Ectodermal cell (in vitro differentiated cells): ENCODE data around the gene SAMD11.
"Not testable (repeated sequence)": the region's sequence is repeated elsewhere in the genome, so short reads cannot be mapped to it uniquely, and the experiment has no call there.

Experiments used
- H3K27ac ChIP-seq: 2 replicates; pipeline ENCODE4 v1.7.0; 2013; ENCODE audit warnings: mild to moderate bottlenecking, low read depth, low read length; ENCODE audit not compliant: insufficient read depth, poor library complexity, severe bottlenecking
- H3K27me3 ChIP-seq: 2 replicates; pipeline ENCODE4 v1.7.0; 2013; ENCODE audit warnings: mild to moderate bottlenecking, low read length; ENCODE audit not compliant: insufficient read depth, control insufficient read depth, poor library complexity, severe bottlenecking
- H3K36me3 ChIP-seq: one replicate; pipeline ENCODE4 v1.7.0; 2013; ENCODE audit warnings: low read length; ENCODE audit not compliant: control insufficient read depth, insufficient read depth
- H3K4me1 ChIP-seq: one replicate; pipeline ENCODE4 v1.7.0; 2013; ENCODE audit warnings: low read length; ENCODE audit not compliant: control insufficient read depth, insufficient read depth
- H3K4me3 ChIP-seq: 2 replicates; pipeline ENCODE4 v1.7.0; 2013; ENCODE audit warnings: low read depth, low read length, control low read depth; ENCODE audit not compliant: insufficient read depth
- H3K9me3 ChIP-seq: 2 replicates; pipeline ENCODE4 v1.7.0; 2013; ENCODE audit warnings: mild to moderate bottlenecking, low read length, moderate library complexity; ENCODE audit not compliant: control insufficient read depth
- WGBS, 2 experiments: methylation state at CpG; one replicate each; pipeline ENCODE4 v1.1.7; 2013; ENCODE audit warnings: missing lambda C conversion rate in 2 of 2; 5-methylcytosine and 5-hydroxymethylcytosine counted together

Gene SAMD11

GRCh38 chr1:980602-981395 is 57.1 kb downstream of the SAMD11 start:
- Histone ChIP-seq H3K4me3 (no peak overlapping the region), H3K9me3 (no peaks in the 10 kb centered on the region), H3K36me3 (no peaks in the 10 kb centered on the region), H3K27ac (no peak overlapping the region), H3K4me1 (no peaks in the 10 kb centered on the region), H3K27me3 (peaks cover 54% of the 10 kb centered on the region)
- WGBS, 2 experiments, result 87 to 88% methylated on average over 35 of the region's 35 CpGs

GRCh38 chr1:981491-981954 is 57.8 kb downstream of the SAMD11 start:
- no peaks in the 10 kb centered on the region for H3K9me3 ChIP-seq
- no peak overlapping the region for H3K27ac ChIP-seq
- H3K27me3 ChIP-seq, result peaks cover 55% of the 10 kb centered on the region
- no peaks in the 10 kb centered on the region for H3K4me1 ChIP-seq
- no peaks in the 10 kb centered on the region for H3K36me3 ChIP-seq
- 77 to 80% methylated on average over 21 of the region's 21 CpGs for WGBS, 2 experiments
- H3K4me3 ChIP-seq, result no peak overlapping the region

- H3K4me3 ChIP-seq, result no peak within 1 kb of the TSS
- no peaks in the 10 kb centered on the region for H3K9me3 ChIP-seq
- no peaks in the 10 kb centered on the region for H3K36me3 ChIP-seq
- H3K4me1 ChIP-seq, result no peaks in the 10 kb centered on the region
- H3K27ac ChIP-seq, result no peak within 1 kb of the TSS
- H3K27me3 ChIP-seq, result peaks cover 57% of the 10 kb centered on the region
- 80 to 81% methylated on average over 28 of the region's 28 CpGs for WGBS, 2 experiments
These were observed 58.3 kb downstream of the SAMD11 start, which contains the start of gene PERM1 for GRCh38 chr1:981955-982558. TSS of gene PERM1 (minus strand) at chr1:982093. CDS start at chr1:981029, 1,064 bp downstream.

- Histone ChIP-seq H3K4me3 (no peak overlapping the region), H3K27me3 (peaks cover 57% of the 10 kb centered on the region), H3K27ac (no peak overlapping the region), H3K36me3 (no peaks in the 10 kb centered on the region), H3K9me3 (no peaks in the 10 kb centered on the region), H3K4me1 (no peaks in the 10 kb centered on the region)
- 88 to 89% methylated on average over 43 of the region's 43 CpGs for WGBS, 2 experiments
These were observed 59.2 kb downstream of the SAMD11 start for GRCh38 chr1:982765-983436.

- Histone ChIP-seq H3K27me3 (peaks cover 61% of the 10 kb centered on the region), H3K9me3 (no peaks in the 10 kb centered on the region), H3K36me3 (no peaks in the 10 kb centered on the region), H3K27ac (no peak overlapping the region), H3K4me1 (no peaks in the 10 kb centered on the region), H3K4me3 (no peak overlapping the region)
- WGBS, 2 experiments, result 21 to 24% methylated on average over 29 of the region's 29 CpGs
These were observed 60.2 kb downstream of the SAMD11 start for GRCh38 chr1:983798-984475.

- no peak overlapping the region for H3K27ac ChIP-seq
- no peaks in the 10 kb centered on the region for H3K9me3 ChIP-seq
- no peak overlapping the region for H3K4me3 ChIP-seq
- WGBS, 2 experiments, result 66 to 71% methylated on average over 9 to 10 of the region's 12 CpGs
- H3K36me3 ChIP-seq, result no peaks in the 10 kb centered on the region
- H3K4me1 ChIP-seq, result no peaks in the 10 kb centered on the region
- peaks cover 66% of the 10 kb centered on the region for H3K27me3 ChIP-seq
These were observed 60.7 kb downstream of the SAMD11 start for GRCh38 chr1:984476-984814.

GRCh38 chr1:985126-985525 is 61.4 kb downstream of the SAMD11 start:
- peaks cover 67% of the 10 kb centered on the region for H3K27me3 ChIP-seq
- WGBS, 2 experiments, result 84 to 85% methylated on average over 13 of the region's 13 CpGs
- no peak overlapping the region for H3K27ac ChIP-seq
- H3K36me3 ChIP-seq, result no peaks in the 10 kb centered on the region
- H3K4me1 ChIP-seq, result no peaks in the 10 kb centered on the region
- no peaks in the 10 kb centered on the region for H3K9me3 ChIP-seq
- H3K4me3 ChIP-seq, result no peak overlapping the region

- WGBS, 2 experiments, result 82 to 87% methylated on average over 5 of the region's 5 CpGs
- H3K36me3 ChIP-seq, H3K9me3 ChIP-seq, H3K4me3 ChIP-seq, H3K4me1 ChIP-seq, H3K27ac ChIP-seq: not testable (repeated sequence)
- peaks cover 54% of the 10 kb centered on the region for H3K27me3 ChIP-seq
These were observed 64.3 kb downstream of the SAMD11 start for GRCh38 chr1:988061-988460.

- not testable (repeated sequence) for H3K36me3 ChIP-seq, H3K4me1 ChIP-seq, H3K27ac ChIP-seq, H3K4me3 ChIP-seq, H3K9me3 ChIP-seq
- H3K27me3 ChIP-seq, result peaks cover 44% of the 10 kb centered on the region
- WGBS, 2 experiments, result 92% methylated on average over 6 of the region's 6 CpGs
These were observed 67.6 kb downstream of the SAMD11 start for GRCh38 chr1:991275-991674.

- Histone ChIP-seq H3K9me3 (no peaks in the 10 kb centered on the region), H3K4me3 (no peak overlapping the region), H3K4me1 (no peaks in the 10 kb centered on the region), H3K27ac (no peak overlapping the region), H3K27me3 (peaks cover 44% of the 10 kb centered on the region), H3K36me3 (no peaks in the 10 kb centered on the region)
- WGBS, 2 experiments, result 86 to 90% methylated on average over 10 of the region's 10 CpGs
These were observed 68.2 kb downstream of the SAMD11 start for GRCh38 chr1:991895-992294.
